Calu3 (cell line): Measurements from ENCODE around the gene CACNA1C. TPM values are rescaled to one million over a fixed set of nuclear protein-coding genes. Genes with fewer than 3 reads are reported as not detected.

Source experiments
- BruUV-seq: library from RNA; stranded (reverse); fragments of 400-500 nt; replicated peaks from 2 replicates; lab custom pipeline; 2021; lab: Mats Ljungman, UMichigan
- CTCF ChIA-PET: fragments of 300-600 bp; sonication (Branson Sonifier 250); formaldehyde crosslinking; loops from one replicate; lab custom pipeline; 2022; ENCODE audit warnings: antibody characterized with exemption; lab: Charles Lee
- DNase-seq: peaks from one replicate; pipeline ENCODE4 v3.0.0; 2022
- H3K27ac Mint-ChIP-seq: one replicate; pipeline ENCODE4 v1.8.0; 2022; ENCODE audit warnings: mixed read lengths; ENCODE audit not compliant: unreplicated experiment
- H3K27me3 Mint-ChIP-seq: one replicate; pipeline ENCODE4 v1.8.0; 2022; ENCODE audit warnings: mixed read lengths; ENCODE audit not compliant: unreplicated experiment
- H3K36me3 Mint-ChIP-seq: one replicate; pipeline ENCODE4 v1.8.0; 2022; ENCODE audit warnings: mild to moderate bottlenecking, moderate library complexity, mixed read lengths; ENCODE audit not compliant: insufficient read depth, unreplicated experiment
- H3K4me1 Mint-ChIP-seq: one replicate; pipeline ENCODE4 v1.8.0; 2022; ENCODE audit warnings: mild to moderate bottlenecking, low read depth, mixed read lengths; ENCODE audit not compliant: unreplicated experiment
- H3K4me3 Mint-ChIP-seq: one replicate; pipeline ENCODE4 v1.8.0; 2022; ENCODE audit warnings: mild to moderate bottlenecking, low read depth, moderate library complexity, mixed read lengths; ENCODE audit not compliant: unreplicated experiment
- H3K9me3 Mint-ChIP-seq: one replicate; pipeline ENCODE4 v1.8.0; 2022; ENCODE audit warnings: low read depth, mixed read lengths; ENCODE audit not compliant: unreplicated experiment
- intact Hi-C: fragments of 100-400 bp; cut with micrococcal nuclease; formaldehyde crosslinking; loops from one replicate; pipeline ENCODE4 v1.10.0; 2022; ENCODE audit not compliant: unreplicated experiment
- total RNA-seq: library from RNA; stranded (reverse); gene quantifications from 2 replicates; pipeline ENCODE4 v1.2.3, GENCODE V29; 2022
- TF ChIP-seq, protein P1 (sequence below): fragments of 200-600 bp; IDR thresholded peaks from one replicate; pipeline ENCODE4 v1.8.0; 2022; ENCODE audit warnings: antibody characterized with exemption; ENCODE audit not compliant: unreplicated experiment

CACNA1C gene
- total RNA-seq, 1 experiment from 2014 or later: not detected

DNA sequence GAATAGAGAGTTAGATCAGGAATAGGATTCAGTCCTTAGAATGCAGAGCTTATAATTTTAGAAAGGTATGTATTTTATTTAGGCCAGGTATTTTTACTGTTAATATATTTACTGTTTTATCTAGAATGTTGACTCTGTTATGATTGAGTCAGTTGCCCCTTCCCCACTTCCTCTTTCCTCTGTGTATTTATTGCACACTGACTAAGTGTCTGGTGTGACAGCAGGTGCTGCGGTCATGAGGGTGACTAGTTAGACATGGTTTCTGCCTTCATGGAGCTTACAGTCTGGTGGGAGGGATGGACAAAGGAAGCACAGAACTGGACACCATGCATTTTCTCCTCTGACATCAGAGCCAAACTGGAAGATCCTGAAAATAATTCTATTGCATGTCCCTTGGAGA lies 159.8 kb downstream of the CACNA1C start:
- no peak for DNase-seq
- TF ChIP-seq, protein P1, sequence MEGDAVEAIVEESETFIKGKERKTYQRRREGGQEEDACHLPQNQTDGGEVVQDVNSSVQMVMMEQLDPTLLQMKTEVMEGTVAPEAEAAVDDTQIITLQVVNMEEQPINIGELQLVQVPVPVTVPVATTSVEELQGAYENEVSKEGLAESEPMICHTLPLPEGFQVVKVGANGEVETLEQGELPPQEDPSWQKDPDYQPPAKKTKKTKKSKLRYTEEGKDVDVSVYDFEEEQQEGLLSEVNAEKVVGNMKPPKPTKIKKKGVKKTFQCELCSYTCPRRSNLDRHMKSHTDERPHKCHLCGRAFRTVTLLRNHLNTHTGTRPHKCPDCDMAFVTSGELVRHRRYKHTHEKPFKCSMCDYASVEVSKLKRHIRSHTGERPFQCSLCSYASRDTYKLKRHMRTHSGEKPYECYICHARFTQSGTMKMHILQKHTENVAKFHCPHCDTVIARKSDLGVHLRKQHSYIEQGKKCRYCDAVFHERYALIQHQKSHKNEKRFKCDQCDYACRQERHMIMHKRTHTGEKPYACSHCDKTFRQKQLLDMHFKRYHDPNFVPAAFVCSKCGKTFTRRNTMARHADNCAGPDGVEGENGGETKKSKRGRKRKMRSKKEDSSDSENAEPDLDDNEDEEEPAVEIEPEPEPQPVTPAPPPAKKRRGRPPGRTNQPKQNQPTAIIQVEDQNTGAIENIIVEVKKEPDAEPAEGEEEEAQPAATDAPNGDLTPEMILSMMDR: no peak
- no peak overlapping the region for H3K27ac Mint-ChIP-seq
- no peaks in the 10 kb centered on the region for H3K36me3 Mint-ChIP-seq
- intact Hi-C loops: no loop called here
- no peaks in the 10 kb centered on the region for H3K4me1 Mint-ChIP-seq
- no peak overlapping the region for H3K4me3 Mint-ChIP-seq
- BruUV-seq: no TSS peak
- peaks cover 79% of the 10 kb centered on the region for H3K27me3 Mint-ChIP-seq
- no peaks in the 10 kb centered on the region for H3K9me3 Mint-ChIP-seq
- CTCF ChIA-PET: no interaction called here

DNA sequence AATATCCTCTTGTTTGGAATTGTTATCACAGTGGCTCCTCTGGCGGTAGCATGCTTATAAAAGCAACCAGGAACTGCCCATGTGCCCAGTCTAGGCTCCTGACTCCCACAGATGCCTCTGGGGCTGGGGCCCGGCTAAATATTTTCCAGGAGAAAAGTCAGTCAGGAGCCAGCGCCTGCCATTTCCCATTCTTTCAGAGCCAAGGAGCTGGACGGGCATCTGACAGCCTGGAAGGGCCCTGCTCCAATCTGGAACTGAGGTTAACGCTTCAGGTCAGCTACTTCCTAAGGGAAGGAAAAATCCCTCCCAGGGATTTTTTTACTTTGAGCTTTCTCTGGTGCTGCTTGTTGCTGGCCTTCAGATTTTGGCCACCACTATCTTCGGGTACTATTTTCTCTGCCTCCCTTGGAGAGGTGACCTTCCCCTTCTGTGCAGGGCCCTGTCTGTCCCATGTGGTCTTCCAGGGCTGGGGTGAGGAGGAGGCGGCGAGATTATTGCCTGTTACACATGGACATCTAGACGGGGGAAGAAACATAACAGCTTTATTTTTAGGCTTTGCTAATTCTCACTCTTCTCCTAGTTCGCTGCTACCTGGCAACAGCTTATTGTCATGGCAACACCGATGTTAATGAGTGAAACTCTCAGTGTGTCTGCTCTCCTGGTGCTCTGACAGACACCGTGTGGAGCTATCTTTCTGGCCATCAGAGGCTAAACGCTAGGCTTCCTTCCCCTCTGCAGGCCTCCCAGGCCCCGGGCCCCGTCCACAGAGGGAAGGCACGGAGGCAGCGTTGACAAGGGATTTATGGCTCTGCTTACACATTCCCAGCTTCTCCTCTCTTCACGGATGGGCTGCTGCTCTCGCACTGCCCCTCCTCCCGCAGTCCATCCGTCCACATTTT lies 160.4 kb downstream of the CACNA1C start:
- no peak overlapping the region for H3K27ac Mint-ChIP-seq
- no peak overlapping the region for H3K4me3 Mint-ChIP-seq
- no peaks in the 10 kb centered on the region for H3K36me3 Mint-ChIP-seq
- no peaks in the 10 kb centered on the region for H3K4me1 Mint-ChIP-seq
- no peak for DNase-seq
- TF ChIP-seq, protein P1: no peak
- BruUV-seq: no TSS peak
- CTCF ChIA-PET: no interaction called here
- intact Hi-C loops: no loop called here
- H3K9me3 Mint-ChIP-seq: no peaks in the 10 kb centered on the region
- peaks cover 79% of the 10 kb centered on the region for H3K27me3 Mint-ChIP-seq

DNA sequence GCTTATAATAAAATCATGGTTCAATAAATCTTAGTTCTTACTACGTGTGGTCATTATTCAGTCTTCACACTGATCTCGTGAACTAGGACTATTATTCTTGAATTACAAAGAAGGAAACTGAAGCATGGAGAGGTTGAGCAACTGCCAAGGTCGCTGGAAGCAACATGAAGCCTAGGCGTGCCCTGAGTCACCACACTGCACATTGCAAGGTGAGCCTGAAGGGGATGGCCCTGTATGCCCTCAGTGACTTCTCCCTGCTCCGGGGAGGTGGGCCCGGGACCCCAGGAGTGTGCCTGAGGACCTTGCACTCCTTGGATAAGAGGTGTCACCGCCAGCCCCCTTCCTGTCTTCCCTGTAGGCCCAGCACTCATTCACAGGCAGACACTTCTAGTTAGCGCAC lies 161.6 kb downstream of the CACNA1C start:
- DNase-seq: no peak
- TF ChIP-seq, protein P1: no peak
- intact Hi-C loops: no loop called here
- H3K4me3 Mint-ChIP-seq: no peak overlapping the region
- BruUV-seq: no TSS peak
- H3K27me3 Mint-ChIP-seq: peaks cover 79% of the 10 kb centered on the region
- H3K27ac Mint-ChIP-seq: no peak overlapping the region
- CTCF ChIA-PET: no interaction called here
- H3K36me3 Mint-ChIP-seq: no peaks in the 10 kb centered on the region
- no peaks in the 10 kb centered on the region for H3K4me1 Mint-ChIP-seq
- no peaks in the 10 kb centered on the region for H3K9me3 Mint-ChIP-seq

DNA sequence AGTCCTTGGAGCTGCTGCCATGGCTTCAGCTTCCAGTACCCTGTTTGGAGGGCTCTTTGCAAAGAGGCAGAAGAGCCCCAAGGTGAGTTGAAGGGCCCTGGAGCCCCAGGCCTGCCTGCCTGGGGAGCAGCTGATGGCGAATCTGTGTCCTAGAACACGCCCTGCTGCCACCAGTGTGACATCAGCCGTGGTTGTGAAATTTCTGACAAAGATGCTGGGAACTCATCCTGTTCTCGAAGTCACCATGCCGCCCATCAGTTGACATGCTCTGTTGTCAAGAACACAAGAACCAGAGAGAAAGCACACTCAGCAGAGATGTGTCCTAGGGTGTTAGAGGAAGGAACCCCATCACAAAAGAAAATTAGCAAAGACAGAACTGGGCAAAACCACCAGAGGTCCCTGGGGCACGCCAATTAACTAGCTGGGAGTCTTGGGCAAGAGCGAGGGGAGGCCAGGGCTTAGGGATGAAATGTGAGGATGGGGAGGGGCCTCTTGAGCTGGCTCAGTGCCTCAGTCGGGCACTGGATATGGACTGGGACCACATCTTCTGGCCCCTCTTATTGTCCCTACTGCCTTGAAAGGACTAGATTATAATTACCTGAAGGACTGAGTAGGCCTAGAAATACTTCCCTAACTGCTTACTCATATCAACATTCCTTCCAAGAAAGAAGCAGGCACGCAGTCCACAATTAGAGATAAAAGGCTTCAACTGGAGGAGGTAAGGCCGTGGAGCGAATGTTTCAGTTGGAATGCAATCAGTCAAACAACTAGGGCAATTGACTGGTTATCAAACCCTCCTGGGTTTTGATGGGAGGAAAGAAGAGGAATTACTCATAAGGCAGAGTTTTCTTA lies 163.1 kb downstream of the CACNA1C start:
- Mint-ChIP-seq H3K27me3 (peaks cover 79% of the 10 kb centered on the region), H3K9me3 (no peaks in the 10 kb centered on the region), H3K27ac (no peak overlapping the region), H3K4me3 (no peak overlapping the region), H3K36me3 (no peaks in the 10 kb centered on the region), H3K4me1 (no peaks in the 10 kb centered on the region)
- no TSS peak for BruUV-seq
- intact Hi-C loops: no loop called here
- no peak for DNase-seq
- CTCF ChIA-PET: interaction anchor here (0.6 kb wide), 1 partner anchor 591 kb away, joined by 3 read pairs; no protein-coding TSS in a partner anchor
- TF ChIP-seq, protein P1: no peak
